Panc1 (cell line): ENCODE measurements around the gene ITGA4. TPM values are rescaled to one million over a fixed set of nuclear protein-coding genes. Genes with fewer than 3 reads are reported as not detected.

Experiments used
- ATAC-seq: fragments of 200-7000 bp; cut with Tn5 transposase; 2 replicates; pipeline ENCODE4 v1.9.1; 2020; ENCODE audit warnings: mild to moderate bottlenecking, moderate library complexity
- BruUV-seq: library from RNA; stranded (reverse); fragments of 400-500 nt; replicated peaks from 2 replicates; lab custom pipeline; 2021; lab: Mats Ljungman, UMichigan
- CTCF ChIA-PET: fragments of 300-600 bp; sonication (Branson Sonifier 250); formaldehyde crosslinking; loops from one replicate; lab custom pipeline; 2022; ENCODE audit warnings: antibody characterized with exemption; lab: Charles Lee
- POLR2A ChIA-PET: fragments of 300-600 bp; sonication (Branson Sonifier 250); formaldehyde crosslinking; loops from one replicate; lab custom pipeline; 2022; ENCODE audit warnings: antibody characterized with exemption; lab: Charles Lee
- DNase-seq: peaks from one replicate; pipeline ENCODE4 v3.0.0-alpha.2; 2010; ENCODE audit warnings: low read depth, low spot score
- H3K27ac ChIP-seq: 2 replicates; pipeline ENCODE4 v1.5.1; 2011; ENCODE audit warnings: mild to moderate bottlenecking, low read length, inconsistent platforms
- H3K27me3 ChIP-seq: fragments of 200-500 bp; sonication (Bioruptor generic); 2 replicates; pipeline ENCODE4 v1.6.0; 2014; ENCODE audit warnings: low read length, inconsistent platforms; ENCODE audit not compliant: control insufficient read depth, insufficient read depth
- H3K36me3 ChIP-seq: fragments of 200-500 bp; sonication (Bioruptor generic); 2 replicates; pipeline ENCODE4 v1.5.1; 2014; ENCODE audit warnings: inconsistent platforms, mild to moderate bottlenecking, low read length, moderate library complexity; ENCODE audit not compliant: control insufficient read depth, insufficient read depth
- H3K4me1 ChIP-seq: 2 replicates; pipeline ENCODE4 v1.5.1; 2011; ENCODE audit warnings: inconsistent platforms, mild to moderate bottlenecking, low read length, moderate library complexity; ENCODE audit not compliant: control insufficient read depth, insufficient read depth
- H3K4me3 ChIP-seq, 2 experiments: 2 replicates each; pipeline ENCODE4 v1.5.1; 2011 to 2012; ENCODE audit warnings: low read depth in 2 of 2, low read length in 2 of 2, mild to moderate bottlenecking in 2 of 2, inconsistent platforms in 1 of 2, moderate library complexity in 1 of 2
- H3K9me3 ChIP-seq: fragments of 200-500 bp; sonication (Bioruptor generic); 2 replicates; pipeline ENCODE4 v1.5.1; 2014; ENCODE audit warnings: low read depth, mild to moderate bottlenecking, inconsistent platforms, low read length, moderate library complexity; ENCODE audit not compliant: control insufficient read depth, insufficient read depth
- POLR2AphosphoS5 ChIP-seq: IDR thresholded peaks from 2 replicates; pipeline ENCODE4 v1.6.1; 2012; ENCODE audit warnings: mild to moderate bottlenecking, low read depth, low read length, moderate library complexity
- SIN3A ChIP-seq: IDR thresholded peaks from 2 replicates; pipeline ENCODE4 v1.6.1; 2012; ENCODE audit warnings: low read depth, mild to moderate bottlenecking, low read length, moderate library complexity, borderline replicate concordance; ENCODE audit not compliant: insufficient read depth
- TCF7L2 ChIP-seq: IDR thresholded peaks from 2 replicates; pipeline ENCODE4 v1.6.1; 2011; ENCODE audit warnings: mild to moderate bottlenecking, low read depth, low read length, inconsistent platforms
- in situ Hi-C: cut with HindIII; loops from 2 replicates; pipeline ENCODE4 v1.10.0; 2016; ENCODE audit warnings: low sequenced_read_pairs, low pct_unique_long_range_greater_than_20kb
- intact Hi-C: fragments of 100-400 bp; cut with micrococcal nuclease; formaldehyde crosslinking; loops from one replicate; pipeline ENCODE4 v1.10.0; 2022; ENCODE audit not compliant: unreplicated experiment
- total RNA-seq: library from RNA; stranded (reverse); gene quantifications from one replicate; pipeline ENCODE4 v1.2.1, GENCODE V29; 2021; ENCODE audit not compliant: unreplicated experiment
- TF ChIP-seq, protein P1 (sequence below): fragments of 450-650 bp; IDR thresholded peaks from 2 replicates; pipeline ENCODE4 v1.5.1; 2017; ENCODE audit warnings: mild to moderate bottlenecking
- TF ChIP-seq, protein P2 (sequence below), 2 experiments: IDR thresholded peaks; 2 replicates each; pipeline ENCODE4 v1.6.1; 2011 to 2012; ENCODE audit warnings: low read depth in 2 of 2, control low read depth in 1 of 2, low read length in 1 of 2, mild to moderate bottlenecking in 1 of 2, moderate library complexity in 1 of 2; ENCODE audit not compliant: insufficient read depth in 1 of 2

Gene ITGA4
- total RNA-seq, 1 experiment from 2014 or later: 0.36 TPM

- Histone ChIP-seq H3K4me1 (no peaks in the 10 kb centered on the region), H3K27ac (no peak overlapping the region), H3K4me3 (no peak overlapping the region), H3K27me3 (no peaks in the 10 kb centered on the region), H3K9me3 (no peaks in the 10 kb centered on the region), H3K36me3 (no peaks in the 10 kb centered on the region)
- no TSS peak for BruUV-seq
- intact Hi-C loops: no loop called here
- in situ Hi-C loops: no loop called here
- ATAC-seq (no peak), DNase-seq (no peak)
- POLR2A ChIA-PET: interaction anchor here (0.6 kb wide), 1 partner anchor 656 kb away, joined by 6 read pairs; no protein-coding TSS in a partner anchor
- TF ChIP-seq POLR2AphosphoS5: no peak
- TF ChIP-seq, protein P1, sequence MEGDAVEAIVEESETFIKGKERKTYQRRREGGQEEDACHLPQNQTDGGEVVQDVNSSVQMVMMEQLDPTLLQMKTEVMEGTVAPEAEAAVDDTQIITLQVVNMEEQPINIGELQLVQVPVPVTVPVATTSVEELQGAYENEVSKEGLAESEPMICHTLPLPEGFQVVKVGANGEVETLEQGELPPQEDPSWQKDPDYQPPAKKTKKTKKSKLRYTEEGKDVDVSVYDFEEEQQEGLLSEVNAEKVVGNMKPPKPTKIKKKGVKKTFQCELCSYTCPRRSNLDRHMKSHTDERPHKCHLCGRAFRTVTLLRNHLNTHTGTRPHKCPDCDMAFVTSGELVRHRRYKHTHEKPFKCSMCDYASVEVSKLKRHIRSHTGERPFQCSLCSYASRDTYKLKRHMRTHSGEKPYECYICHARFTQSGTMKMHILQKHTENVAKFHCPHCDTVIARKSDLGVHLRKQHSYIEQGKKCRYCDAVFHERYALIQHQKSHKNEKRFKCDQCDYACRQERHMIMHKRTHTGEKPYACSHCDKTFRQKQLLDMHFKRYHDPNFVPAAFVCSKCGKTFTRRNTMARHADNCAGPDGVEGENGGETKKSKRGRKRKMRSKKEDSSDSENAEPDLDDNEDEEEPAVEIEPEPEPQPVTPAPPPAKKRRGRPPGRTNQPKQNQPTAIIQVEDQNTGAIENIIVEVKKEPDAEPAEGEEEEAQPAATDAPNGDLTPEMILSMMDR: peak; percentile 53
- CTCF ChIA-PET: no interaction called here
Observed at GRCh38 chr2:181430406-181431118, 26.6 kb upstream of the ITGA4 start.

DNA sequence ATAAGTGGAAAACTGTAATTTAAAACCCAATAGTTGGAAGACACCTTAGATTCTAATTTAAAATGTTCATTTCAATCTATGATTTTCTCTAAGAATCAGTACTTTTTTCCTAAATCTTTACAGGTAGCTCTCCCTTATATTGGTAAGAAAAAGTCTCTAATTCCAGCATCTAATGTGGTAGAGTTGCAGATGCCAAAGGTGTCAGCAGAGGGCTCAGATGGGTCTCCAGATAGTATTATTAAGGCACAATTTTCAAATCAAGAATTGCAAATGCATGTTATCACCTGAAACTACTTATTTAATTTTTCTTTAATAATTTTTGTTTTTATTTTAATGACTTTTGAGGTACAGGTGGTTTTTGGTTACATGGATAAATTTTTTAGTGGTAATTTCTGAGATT lies 25.5 kb upstream of the ITGA4 start:
- ChIA-PET CTCF (no interaction called here), POLR2A (no interaction called here)
- in situ Hi-C loops (no loop called here), intact Hi-C loops (no loop called here)
- Histone ChIP-seq H3K9me3 (no peaks in the 10 kb centered on the region), H3K36me3 (no peaks in the 10 kb centered on the region), H3K4me1 (no peaks in the 10 kb centered on the region), H3K4me3 (no peak overlapping the region), H3K27ac (no peak overlapping the region), H3K27me3 (no peaks in the 10 kb centered on the region)
- no TSS peak for BruUV-seq
- TF ChIP-seq SIN3A (no peak), TCF7L2 (no peak)
- TF ChIP-seq, protein P2, sequence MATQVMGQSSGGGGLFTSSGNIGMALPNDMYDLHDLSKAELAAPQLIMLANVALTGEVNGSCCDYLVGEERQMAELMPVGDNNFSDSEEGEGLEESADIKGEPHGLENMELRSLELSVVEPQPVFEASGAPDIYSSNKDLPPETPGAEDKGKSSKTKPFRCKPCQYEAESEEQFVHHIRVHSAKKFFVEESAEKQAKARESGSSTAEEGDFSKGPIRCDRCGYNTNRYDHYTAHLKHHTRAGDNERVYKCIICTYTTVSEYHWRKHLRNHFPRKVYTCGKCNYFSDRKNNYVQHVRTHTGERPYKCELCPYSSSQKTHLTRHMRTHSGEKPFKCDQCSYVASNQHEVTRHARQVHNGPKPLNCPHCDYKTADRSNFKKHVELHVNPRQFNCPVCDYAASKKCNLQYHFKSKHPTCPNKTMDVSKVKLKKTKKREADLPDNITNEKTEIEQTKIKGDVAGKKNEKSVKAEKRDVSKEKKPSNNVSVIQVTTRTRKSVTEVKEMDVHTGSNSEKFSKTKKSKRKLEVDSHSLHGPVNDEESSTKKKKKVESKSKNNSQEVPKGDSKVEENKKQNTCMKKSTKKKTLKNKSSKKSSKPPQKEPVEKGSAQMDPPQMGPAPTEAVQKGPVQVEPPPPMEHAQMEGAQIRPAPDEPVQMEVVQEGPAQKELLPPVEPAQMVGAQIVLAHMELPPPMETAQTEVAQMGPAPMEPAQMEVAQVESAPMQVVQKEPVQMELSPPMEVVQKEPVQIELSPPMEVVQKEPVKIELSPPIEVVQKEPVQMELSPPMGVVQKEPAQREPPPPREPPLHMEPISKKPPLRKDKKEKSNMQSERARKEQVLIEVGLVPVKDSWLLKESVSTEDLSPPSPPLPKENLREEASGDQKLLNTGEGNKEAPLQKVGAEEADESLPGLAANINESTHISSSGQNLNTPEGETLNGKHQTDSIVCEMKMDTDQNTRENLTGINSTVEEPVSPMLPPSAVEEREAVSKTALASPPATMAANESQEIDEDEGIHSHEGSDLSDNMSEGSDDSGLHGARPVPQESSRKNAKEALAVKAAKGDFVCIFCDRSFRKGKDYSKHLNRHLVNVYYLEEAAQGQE (IDR thresholded peaks at IDR 0.05; ENCODE audit: insufficient read depth in 1 of 2, low read depth in 2 of 2, low read length in 1 of 2): no peak
- DNase-seq (no peak), ATAC-seq (no peak)

GRCh38 chr2:181438261-181438660 lies 18.9 kb upstream of the ITGA4 start:
- no peak for DNase-seq
- no peak overlapping the region for H3K4me3 ChIP-seq
- no TSS peak for BruUV-seq
- no peak overlapping the region for H3K27ac ChIP-seq
- no peak for ATAC-seq
- TF ChIP-seq SIN3A (no peak), TCF7L2 (no peak), POLR2AphosphoS5 (no peak)
- TF ChIP-seq, protein P1: peak; percentile 21; the same call in 1 of the 2 replicates
- TF ChIP-seq, protein P2 (IDR thresholded peaks at IDR 0.05; ENCODE audit: insufficient read depth in 1 of 2, low read depth in 2 of 2, low read length in 1 of 2): no peak
- H3K27me3 ChIP-seq: no peaks in the 10 kb centered on the region
- ChIA-PET CTCF (no interaction called here), POLR2A (no interaction called here)
- H3K9me3 ChIP-seq: no peaks in the 10 kb centered on the region
- intact Hi-C loops: no loop called here
- no peaks in the 10 kb centered on the region for H3K4me1 ChIP-seq
- in situ Hi-C loops: no loop called here
- no peaks in the 10 kb centered on the region for H3K36me3 ChIP-seq
